ENCODE results near the gene ZNHIT1. TPM values are rescaled to one million over a fixed set of nuclear protein-coding genes. Genes with fewer than 3 reads are reported as not detected.

ZNHIT1 gene
- polyA plus RNA-seq, 2 donors: 56.0 to 73.2 TPM

GRCh38 chr7:101269664-101270063, 51.7 kb downstream of the ZNHIT1 start:
- Histone ChIP-seq H3K27me3 (ENCODE audit: control insufficient read depth in 1 of 2, insufficient read depth in 2 of 2, low read length in 2 of 2) (no peaks in the 10 kb centered on the region), H3K27ac (ENCODE audit: low read depth in 2 of 2, low read length in 1 of 2) (no peak overlapping the region), H3K4me1 (ENCODE audit: control insufficient read depth in 2 of 2, insufficient read depth in 2 of 2, low read length in 1 of 2) (no peaks in the 10 kb centered on the region), H3K36me3 (ENCODE audit: control insufficient read depth in 2 of 2, insufficient read depth in 2 of 2, low read length in 1 of 2) (no peaks in the 10 kb centered on the region), H3K4me3 (ENCODE audit: low read depth in 1 of 2, low read length in 2 of 2) (no peak overlapping the region), H3K9me3 (ENCODE audit: control insufficient read depth in 2 of 2, insufficient read depth in 1 of 2, low read depth in 1 of 2, low read length in 1 of 2) (no peaks in the 10 kb centered on the region)
- 91% methylated on average over 21 of the region's 21 CpGs for WGBS, 2 donors

- no peak overlapping the region for H3K4me3 ChIP-seq (ENCODE audit: low read depth in 1 of 2, low read length in 2 of 2)
- WGBS, 2 donors: 69 to 71% methylated on average over 5 of the region's 5 CpGs
- H3K9me3 ChIP-seq (ENCODE audit: control insufficient read depth in 2 of 2, insufficient read depth in 1 of 2, low read depth in 1 of 2, low read length in 1 of 2): no peaks in the 10 kb centered on the region
- no peak overlapping the region for H3K27ac ChIP-seq (ENCODE audit: low read depth in 2 of 2, low read length in 1 of 2)
- no peaks in the 10 kb centered on the region for H3K36me3 ChIP-seq (ENCODE audit: control insufficient read depth in 2 of 2, insufficient read depth in 2 of 2, low read length in 1 of 2)
- no peaks in the 10 kb centered on the region for H3K4me1 ChIP-seq (ENCODE audit: control insufficient read depth in 2 of 2, insufficient read depth in 2 of 2, low read length in 1 of 2)
- H3K27me3 ChIP-seq (ENCODE audit: control insufficient read depth in 1 of 2, insufficient read depth in 2 of 2, low read length in 2 of 2): no peaks in the 10 kb centered on the region
These were observed 53.1 kb downstream of the ZNHIT1 start for GRCh38 chr7:101271021-101271420.

GRCh38 chr7:101273206-101273605, 55.2 kb downstream of the ZNHIT1 start:
- H3K27ac ChIP-seq (ENCODE audit: low read depth in 2 of 2, low read length in 1 of 2): no peak overlapping the region

More at GRCh38 chr7:101273206-101273605, 55.2 kb downstream of the ZNHIT1 start:
- no peaks in the 10 kb centered on the region for H3K4me1 ChIP-seq (ENCODE audit: control insufficient read depth in 2 of 2, insufficient read depth in 2 of 2, low read length in 1 of 2)
- peaks cover 0 to 2% of the 10 kb centered on the region in 2 donors for H3K27me3 ChIP-seq (ENCODE audit: control insufficient read depth in 1 of 2, insufficient read depth in 2 of 2, low read length in 2 of 2)
- H3K4me3 ChIP-seq (ENCODE audit: low read depth in 1 of 2, low read length in 2 of 2): no peak overlapping the region
- H3K36me3 ChIP-seq (ENCODE audit: control insufficient read depth in 2 of 2, insufficient read depth in 2 of 2, low read length in 1 of 2): no peaks in the 10 kb centered on the region
- no peaks in the 10 kb centered on the region for H3K9me3 ChIP-seq (ENCODE audit: control insufficient read depth in 2 of 2, insufficient read depth in 1 of 2, low read depth in 1 of 2, low read length in 1 of 2)
- WGBS, 2 donors: 60 to 63% methylated on average over 4 of the region's 4 CpGs

Other genes with a start within 250 kb of the ZNHIT1 start
- gene MUC12, start 248.6 kb upstream of the ZNHIT1 start, polyA plus RNA-seq: under 1 TPM; 0.13 to 0.28 TPM
- not detected for gene MUC17, start 198.1 kb upstream of the ZNHIT1 start, polyA plus RNA-seq
- gene TRIM56, start 132.7 kb upstream of the ZNHIT1 start, polyA plus RNA-seq: 10 to 100 TPM in 1 of 2 donors, 1 to 10 TPM in 1; 6.2 to 13.5 TPM
- 1 to 10 TPM in 1 of 2 donors, under 1 TPM in 1; 0.88 to 1.3 TPM for gene SERPINE1, start 91.1 kb upstream of the ZNHIT1 start, polyA plus RNA-seq
- gene AP1S1, start 63.7 kb upstream of the ZNHIT1 start, polyA plus RNA-seq: 10 to 100 TPM; 40.2 to 43.3 TPM
- under 1 TPM in 1 of 2 donors, not detected in 1; 0.01 TPM for gene VGF, start 52.6 kb upstream of the ZNHIT1 start, polyA plus RNA-seq
- gene NAT16, start 37.9 kb upstream of the ZNHIT1 start, polyA plus RNA-seq: not detected
- not detected for gene MOGAT3, start 17.1 kb upstream of the ZNHIT1 start, polyA plus RNA-seq
- 1 to 10 TPM; 9.2 to 9.7 TPM for gene PLOD3, start 584 bp upstream of the ZNHIT1 start, polyA plus RNA-seq
- 1 to 10 TPM; 3.7 to 5.9 TPM for gene CLDN15, start 19.6 kb downstream of the ZNHIT1 start, polyA plus RNA-seq
- gene FIS1, start 26.9 kb downstream of the ZNHIT1 start, polyA plus RNA-seq: 100 to 1,000 TPM in 1 of 2 donors, 10 to 100 TPM in 1; 70.0 to 202 TPM
- 10 to 100 TPM in 1 of 2 donors, 1 to 10 TPM in 1; 5.4 to 10.1 TPM for gene IFT22, start 103.6 kb downstream of the ZNHIT1 start, polyA plus RNA-seq
- not detected for gene COL26A1, start 144.7 kb downstream of the ZNHIT1 start, polyA plus RNA-seq

All from esophagus (tissue), 2 donors.